ENCODE results near the gene NINJ2.
"Not testable (repeated sequence)": the region's sequence is repeated elsewhere in the genome, so short reads cannot be mapped to it uniquely, and the experiment has no call there.

The NINJ2 gene

DNA sequence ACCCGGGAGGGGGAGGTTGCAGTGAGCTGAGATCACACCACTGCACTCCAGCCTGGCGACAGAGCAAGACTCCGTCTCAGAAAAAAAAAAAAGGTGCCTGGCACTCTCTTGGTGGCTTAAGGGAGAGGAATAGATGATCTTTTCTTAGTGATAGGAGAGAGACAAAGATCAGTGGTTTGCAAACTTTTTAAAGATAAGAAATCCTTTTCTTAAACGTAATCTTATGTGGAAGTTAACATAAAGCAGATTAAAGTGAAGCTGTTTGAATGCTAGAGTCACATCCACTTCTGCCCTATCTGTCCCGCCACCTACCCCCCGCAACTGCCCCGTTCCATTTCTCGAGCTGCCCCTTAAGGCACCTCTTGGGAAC is 6.3 kb upstream of the NINJ2 start:
- DNase-seq, result no peak

GRCh38 chr12:668090-668481 is 4.8 kb upstream of the NINJ2 start:
- DNase-seq, result no peak

GRCh38 chr12:666766-667308 is 3.6 kb upstream of the NINJ2 start:
- no peak for DNase-seq

- DNase-seq, result no peak
Measured at GRCh38 chr12:666066-666465, 2.8 kb upstream of the NINJ2 start.

- DNase-seq, result no peak
Measured at GRCh38 chr12:664779-665092, 1.5 kb upstream of the NINJ2 start.

DNA sequence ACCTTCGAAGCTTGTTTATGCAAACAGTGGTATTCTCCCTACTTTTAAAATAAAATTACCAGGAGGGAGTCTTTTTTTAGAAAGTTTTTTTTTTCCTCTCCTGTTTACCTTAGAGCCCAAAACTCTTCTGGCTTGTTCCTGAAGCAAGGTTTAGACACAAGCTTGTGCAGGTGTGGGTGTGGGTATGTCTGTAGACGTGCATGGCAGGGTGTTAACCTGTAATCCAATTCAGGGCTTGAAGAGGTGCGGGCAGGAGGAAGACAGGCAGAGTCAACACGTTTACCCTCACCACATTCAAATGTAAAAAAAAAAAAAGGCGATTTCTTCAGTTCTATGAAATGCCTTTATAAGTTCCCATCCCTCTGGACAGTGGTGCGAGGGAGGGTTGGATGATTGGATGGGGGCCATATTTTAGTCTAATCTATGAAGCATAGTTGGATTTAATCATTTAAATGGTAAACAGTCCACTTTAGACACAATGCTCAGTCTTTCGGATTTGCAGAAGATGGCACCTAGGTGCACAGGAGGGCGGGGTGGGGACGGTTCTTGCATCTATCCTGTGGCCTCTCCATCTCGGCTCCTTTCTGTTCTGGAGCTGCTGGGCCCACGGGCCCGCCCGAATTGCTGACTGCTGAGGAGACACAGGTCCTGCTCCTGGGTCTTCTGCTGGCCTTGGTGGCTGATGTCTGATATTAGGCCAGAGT is 982 bp upstream of the NINJ2 start:
- no peak for DNase-seq

DNA sequence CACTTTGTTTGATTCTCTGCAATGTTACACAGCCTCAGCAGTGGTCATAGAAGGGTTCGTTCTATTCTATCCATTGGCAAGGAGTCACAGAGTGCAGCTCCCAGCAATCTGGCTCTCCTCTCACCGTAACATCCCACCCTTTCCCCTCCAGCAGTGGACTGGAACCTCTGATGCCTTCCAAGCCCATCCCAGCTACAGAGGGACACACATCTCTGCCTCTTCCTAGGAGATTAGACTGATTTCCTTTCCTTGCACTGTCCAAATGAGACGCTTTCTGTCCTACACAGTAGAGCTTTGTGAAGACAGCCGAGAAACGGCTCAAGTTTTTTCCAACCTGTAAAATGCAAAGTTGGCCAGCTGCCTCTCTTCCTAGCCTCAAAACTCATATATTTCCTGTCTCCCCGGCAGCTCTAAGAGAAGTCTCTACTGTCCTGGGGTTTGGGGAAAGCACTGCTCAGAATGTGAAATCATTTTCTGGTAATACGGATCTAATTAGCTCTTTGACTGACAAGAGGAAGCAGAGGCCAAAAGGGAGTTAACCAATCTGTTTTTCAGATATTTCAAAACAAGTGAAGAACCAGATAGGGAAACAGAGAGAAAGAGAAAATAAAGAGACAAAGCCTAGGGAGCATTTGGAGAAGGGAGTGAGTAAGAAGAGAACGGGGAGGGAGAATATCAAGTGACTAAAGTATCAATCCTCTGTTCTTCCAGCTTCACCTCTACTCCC is 516 bp downstream of the NINJ2 start:
- DNase-seq, result peak; percentile 52 to 62

DNA sequence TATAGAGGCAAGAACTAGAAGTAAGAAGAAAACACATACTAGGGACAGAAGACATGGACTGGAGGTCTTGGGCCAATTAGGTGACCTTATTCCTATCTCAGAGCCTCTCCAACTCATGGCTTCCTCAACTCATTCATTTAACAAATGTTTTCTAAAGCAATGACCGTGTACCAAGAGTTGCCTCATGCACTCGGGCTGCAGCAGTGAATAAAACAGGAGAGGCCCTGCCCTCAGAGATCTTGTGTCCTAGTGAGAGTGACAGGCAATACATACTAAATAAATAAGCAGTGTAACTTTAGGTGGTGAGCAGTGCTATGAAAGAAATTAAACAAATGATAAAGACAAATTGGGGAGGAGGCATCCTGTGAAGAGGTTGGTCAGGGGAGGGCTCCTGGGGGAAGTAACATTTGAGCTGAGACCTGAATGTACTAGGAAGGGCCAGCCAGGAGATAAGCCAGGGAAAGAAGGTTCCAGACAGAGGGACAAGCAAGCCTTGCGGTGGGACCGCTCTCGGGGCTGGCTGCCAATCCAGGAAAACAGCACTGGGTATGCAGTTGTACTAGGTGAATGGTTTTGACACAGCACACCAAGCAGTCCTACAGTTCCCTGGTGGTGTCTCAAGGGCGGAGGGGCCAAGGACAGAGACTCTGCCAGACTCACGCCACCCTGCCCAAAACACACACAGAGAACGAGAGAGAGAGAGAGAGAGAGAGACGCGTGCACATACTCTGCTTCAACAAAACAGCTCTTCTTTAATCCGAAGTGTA is 1.3 kb downstream of the NINJ2 start:
- no peak for DNase-seq

DNA sequence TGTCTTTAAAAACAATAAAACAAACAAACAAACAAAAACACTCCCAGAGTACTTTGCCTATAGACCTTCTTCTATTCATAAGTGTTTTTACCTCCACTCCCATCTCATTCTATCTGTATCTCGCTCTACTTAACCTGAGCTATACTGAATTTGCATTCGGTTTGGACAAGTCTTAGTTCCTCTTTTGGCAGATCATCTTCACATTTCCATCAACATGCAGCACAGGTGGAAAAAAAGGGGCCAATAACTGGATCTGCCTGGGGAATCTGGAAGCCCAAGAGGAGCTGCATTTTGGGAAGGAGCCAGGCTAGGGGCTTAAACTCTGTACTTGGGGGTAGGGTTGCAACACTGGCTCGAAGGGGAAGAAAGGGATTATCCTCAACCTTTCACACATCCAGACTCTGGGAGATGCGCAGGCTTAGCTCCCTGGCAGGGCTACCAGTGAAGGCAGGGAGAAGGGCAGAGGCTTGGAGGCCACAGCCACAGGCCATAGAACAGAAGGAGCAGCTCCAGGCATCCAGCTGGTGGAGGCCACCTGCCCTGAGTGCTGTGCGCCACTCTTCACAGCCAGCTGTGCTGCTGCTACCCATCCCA is 4.1 kb downstream of the NINJ2 start:
- no peak for DNase-seq

- peak; percentile 68 to 69 for DNase-seq
Measured at GRCh38 chr12:650983-651382, 12.3 kb downstream of the NINJ2 start.

DNA sequence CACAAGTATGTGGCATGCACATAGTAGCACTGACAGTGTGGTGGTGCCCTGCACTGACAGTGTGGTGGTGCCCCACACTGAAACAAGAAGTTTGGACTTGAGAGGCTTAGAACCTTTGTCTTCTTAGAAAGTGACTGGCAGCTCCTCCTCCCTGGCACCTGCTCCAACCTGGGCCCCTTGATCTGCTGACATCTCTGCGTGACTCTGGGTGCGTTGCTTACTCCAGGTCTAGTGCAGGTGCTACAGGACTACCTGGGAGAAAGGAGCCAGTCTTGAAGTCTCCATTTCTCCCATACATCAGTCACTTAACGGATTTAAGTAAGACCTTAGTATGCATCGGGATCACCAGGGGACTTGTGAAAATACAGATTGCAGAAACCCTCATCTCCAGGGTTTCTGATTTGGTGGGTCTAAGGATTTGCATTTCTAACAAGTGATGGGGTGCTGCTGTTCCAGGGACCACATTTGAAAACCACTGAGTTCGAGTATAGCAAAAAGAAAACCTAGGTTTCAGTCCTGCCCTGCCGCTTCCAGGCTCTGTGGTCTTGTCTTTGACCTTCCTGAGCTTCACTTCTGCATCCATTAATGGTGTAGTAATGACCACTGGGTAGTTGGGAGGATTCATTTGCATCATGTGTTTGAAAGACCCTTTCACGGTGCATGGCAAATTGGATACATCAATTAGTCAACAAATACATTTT is 15.7 kb downstream of the NINJ2 start:
- no peak for DNase-seq

DNA sequence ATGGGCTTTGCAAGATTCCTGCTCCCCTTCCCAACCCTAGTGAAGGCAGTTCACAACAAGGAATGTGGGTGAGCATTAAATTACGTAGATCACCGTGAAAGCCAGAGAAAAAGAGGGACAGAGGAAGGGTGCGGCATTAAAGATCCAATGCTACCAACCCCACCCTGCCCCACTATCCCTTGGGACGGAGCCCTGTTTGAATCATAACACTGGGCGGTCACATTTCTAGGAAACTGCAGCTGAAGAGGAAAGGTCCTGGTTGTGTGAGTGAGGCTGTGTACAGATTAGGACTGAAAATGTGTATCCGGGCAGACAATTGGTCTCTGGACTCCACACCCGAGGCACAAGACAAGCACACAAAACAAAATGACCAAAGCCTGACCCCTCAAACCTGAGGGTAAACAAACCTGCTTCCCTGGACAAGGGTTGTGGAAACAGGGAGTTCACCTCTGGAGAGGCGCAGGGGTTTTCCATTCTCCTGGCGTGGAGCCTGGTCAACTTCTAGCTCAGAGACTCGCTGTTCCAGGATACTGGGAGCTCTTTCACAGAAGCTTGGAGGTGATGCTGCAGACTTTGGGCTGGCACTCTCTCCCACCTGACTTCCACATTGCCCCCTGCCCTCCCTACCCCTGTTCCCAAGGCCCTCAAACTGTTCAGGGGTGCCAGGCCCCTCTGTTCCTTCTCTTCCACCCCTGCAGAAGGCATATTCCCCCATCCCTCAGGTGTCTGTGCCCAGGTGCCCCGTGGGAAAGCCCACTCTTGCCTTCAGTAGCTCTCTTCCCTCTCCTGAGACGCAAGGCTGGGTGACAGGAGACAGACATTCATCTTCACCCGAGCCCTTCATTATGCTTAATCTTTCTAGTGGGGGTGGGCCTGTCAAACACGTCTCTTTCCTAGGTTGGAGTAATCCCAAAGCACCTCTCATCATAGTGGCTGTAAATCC is 16.5 kb downstream of the NINJ2 start:
- DNase-seq, result no peak

DNA sequence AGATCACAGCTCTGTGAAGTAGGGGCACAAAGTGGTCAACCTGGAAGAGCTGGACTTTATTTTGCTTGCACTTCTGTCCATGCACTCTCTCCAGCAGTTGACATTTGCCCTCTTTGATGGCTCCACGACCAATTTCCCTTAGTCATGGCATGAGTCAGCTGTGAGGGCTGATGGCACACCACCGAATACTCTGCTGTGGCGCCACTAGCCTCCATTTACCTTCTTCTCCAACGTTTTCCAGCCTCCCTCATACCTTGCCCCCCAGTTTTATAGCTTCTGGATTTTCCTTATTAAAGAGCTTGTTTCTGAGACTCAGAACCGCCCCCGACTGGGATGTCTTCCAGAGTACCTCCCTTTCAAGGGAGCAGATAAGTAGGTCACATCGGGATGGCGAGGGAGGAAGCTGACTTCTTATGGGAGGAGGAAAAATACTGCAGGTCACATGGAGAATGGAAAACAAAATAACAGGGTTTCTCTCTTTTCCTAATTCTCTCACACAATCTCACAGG is 17.6 kb downstream of the NINJ2 start:
- no peak for DNase-seq

DNA sequence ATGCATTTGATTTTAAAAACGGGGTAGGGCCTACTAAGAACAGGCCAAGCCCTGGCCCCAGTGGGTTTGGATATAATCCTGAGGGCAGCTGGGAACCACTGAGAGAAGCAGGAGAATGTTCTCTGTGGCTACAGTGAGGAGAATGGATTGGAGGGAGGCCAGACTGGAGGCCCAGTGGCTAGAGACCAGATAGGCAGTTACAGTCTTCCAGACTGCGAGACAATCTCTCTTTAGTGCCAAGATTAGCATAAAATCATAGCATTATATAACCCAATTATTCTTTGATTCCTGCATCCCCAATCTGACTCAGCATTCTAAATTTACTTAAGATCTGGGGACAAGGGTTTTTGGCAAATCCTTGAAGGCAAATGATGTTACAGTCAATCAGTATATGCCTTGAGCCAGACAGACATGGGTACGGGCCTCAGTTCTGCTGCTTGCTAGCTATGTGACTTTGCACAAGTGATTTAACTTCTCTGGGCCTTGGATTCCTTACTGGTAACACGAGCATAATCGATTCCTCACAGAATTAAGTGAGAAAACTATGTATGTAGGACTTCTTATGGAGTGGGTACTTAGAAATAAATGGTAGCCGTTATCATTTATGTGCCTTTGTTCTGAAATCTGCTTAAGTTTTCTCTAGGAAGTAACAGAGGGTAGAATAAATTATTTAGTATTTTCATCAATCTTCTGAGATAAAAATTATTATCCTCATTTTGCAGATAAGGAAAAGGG is 18.3 kb downstream of the NINJ2 start:
- DNase-seq, result no peak

DNA sequence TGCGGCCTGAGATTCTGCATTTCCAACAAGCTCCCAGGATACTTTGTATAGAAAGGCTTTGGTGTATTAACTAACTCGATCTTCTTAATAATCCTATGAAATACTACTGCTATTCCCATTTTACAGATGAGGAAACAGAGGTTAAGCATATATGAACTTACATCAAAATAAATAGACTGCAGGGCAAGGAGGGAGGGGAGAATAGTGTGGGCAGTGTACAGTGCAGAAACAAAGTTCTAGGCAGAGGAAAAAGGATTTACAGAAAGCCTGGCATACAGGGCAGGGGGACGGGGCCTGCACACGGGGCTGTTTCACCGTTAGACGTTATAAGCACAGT is 19.0 kb downstream of the NINJ2 start:
- no peak for DNase-seq

DNA sequence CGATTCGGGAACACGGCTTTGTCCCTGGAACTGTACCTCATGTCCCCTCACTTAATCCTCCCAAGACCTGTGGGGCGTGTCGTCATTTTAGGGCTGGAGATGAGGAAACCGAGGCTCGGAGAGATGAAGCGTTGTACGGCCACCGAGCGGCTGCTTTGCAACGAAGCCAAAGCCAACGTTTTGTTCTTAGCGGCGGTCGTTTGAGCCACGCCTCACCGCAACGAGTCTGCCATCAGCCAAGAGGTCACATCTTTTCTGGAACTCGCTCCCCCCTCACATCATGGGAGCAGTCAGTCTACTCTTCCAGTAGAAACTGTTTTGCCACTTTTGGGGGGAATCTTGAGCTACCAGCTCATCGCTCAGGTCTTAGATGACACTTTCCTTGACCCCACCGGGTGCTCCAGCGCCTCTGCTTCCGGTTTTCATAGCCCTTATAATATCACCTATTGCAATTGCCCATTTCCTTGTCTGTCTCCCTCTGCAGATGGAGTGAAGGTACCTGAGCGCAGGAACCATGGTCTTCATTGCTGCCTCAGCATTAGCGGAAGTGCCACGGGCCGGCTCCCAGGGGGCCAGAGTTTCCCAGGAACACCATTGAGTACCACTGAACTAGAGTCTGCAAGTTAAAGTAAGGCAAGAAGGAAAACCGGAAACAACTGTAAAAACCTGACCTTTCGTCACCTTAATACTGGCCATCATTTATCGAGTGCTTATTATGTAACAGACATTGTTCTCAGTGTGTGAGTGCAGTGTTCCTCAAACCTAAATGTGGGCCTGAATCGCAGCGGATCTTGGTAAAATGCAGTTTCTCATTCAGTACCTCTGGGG is 19.6 kb downstream of the NINJ2 start:
- peak; percentile 46 to 48 for DNase-seq

- DNase-seq, result peak; percentile 75 to 77
Measured at GRCh38 chr12:642633-643474, 20.4 kb downstream of the NINJ2 start.

GRCh38 chr12:641321-641720 is 21.9 kb downstream of the NINJ2 start:
- not testable (repeated sequence) for DNase-seq

DNA sequence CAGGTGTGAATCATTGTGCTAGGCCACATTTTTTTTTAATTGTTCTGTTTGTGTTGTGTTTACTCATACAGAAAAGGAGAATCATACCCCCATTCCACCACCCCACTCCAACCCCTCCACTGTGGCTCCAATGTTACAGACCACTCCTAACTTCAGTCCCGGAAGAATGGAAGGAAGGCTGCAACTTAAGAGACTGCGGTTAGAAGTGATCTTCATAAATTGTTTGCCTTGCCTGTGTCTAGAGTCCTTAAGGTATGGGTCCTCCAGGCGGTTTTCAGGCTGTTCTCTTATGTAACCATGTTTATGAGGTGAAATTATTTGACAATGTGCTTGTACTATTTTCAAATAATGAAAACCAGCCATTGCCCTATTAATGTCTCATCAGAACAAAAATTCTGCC is 22.5 kb downstream of the NINJ2 start:
- no peak for DNase-seq

All from AML-193 (cell line).